Karpas-422 (cell line): ENCODE measurements around the gene STRIP2. TPM values are rescaled to one million over a fixed set of nuclear protein-coding genes. Genes with fewer than 3 reads are reported as not detected.

ENCODE experiments used
- DNase-seq: peaks from one replicate; pipeline ENCODE4 v3.0.0-alpha.2; 2015
- H2AFZ ChIP-seq: fragments of 200-600 bp; sonication (generic); 2 replicates; pipeline ENCODE4 v1.6.1; 2014; ENCODE audit warnings: antibody characterized with exemption, low read length, mixed read lengths
- H3K27ac ChIP-seq: fragments of 200-600 bp; sonication (generic); 2 replicates; pipeline ENCODE4 v1.5.1; 2014; ENCODE audit warnings: mild to moderate bottlenecking, low read length, moderate library complexity
- H3K27me3 ChIP-seq: fragments of 200-600 bp; sonication (generic); 2 replicates; pipeline ENCODE4 v1.6.1; 2014; ENCODE audit warnings: low read length, mixed read lengths
- H3K36me3 ChIP-seq: fragments of 200-600 bp; sonication (generic); 2 replicates; pipeline ENCODE4 v1.6.1; 2014; ENCODE audit warnings: low read length, mixed read lengths; ENCODE audit not compliant: insufficient read depth
- H3K4me1 ChIP-seq: fragments of 200-600 bp; sonication (generic); 2 replicates; pipeline ENCODE4 v1.6.1; 2014; ENCODE audit warnings: mild to moderate bottlenecking, low read length, mixed read lengths
- H3K4me2 ChIP-seq: fragments of 200-600 bp; sonication (generic); 2 replicates; pipeline ENCODE4 v1.6.1; 2014; ENCODE audit warnings: low read length, low read depth, mild to moderate bottlenecking; ENCODE audit not compliant: poor library complexity, severe bottlenecking
- H3K4me3 ChIP-seq: fragments of 200-600 bp; sonication (generic); 2 replicates; pipeline ENCODE4 v1.5.1; 2014; ENCODE audit warnings: mild to moderate bottlenecking, antibody characterized with exemption, low read length, mixed read lengths
- H3K79me2 ChIP-seq: fragments of 200-600 bp; sonication (generic); 2 replicates; pipeline ENCODE4 v1.6.1; 2014; ENCODE audit warnings: mild to moderate bottlenecking, low read length, mixed read lengths
- H3K9ac ChIP-seq: fragments of 200-600 bp; sonication (generic); 2 replicates; pipeline ENCODE4 v1.6.0; 2014; ENCODE audit warnings: low read length
- H3K9me2 ChIP-seq: fragments of 200-600 bp; sonication (generic), shearing (Covaris generic); replicated peaks from 2 replicates; pipeline ENCODE4 v1.6.0; 2014; ENCODE audit warnings: mild to moderate bottlenecking, low read length, moderate library complexity; ENCODE audit not compliant: insufficient read depth
- H3K9me3 ChIP-seq: fragments of 300-700, 200-600 bp; sonication (generic); 2 replicates; pipeline ENCODE4 v1.6.1; 2014; ENCODE audit warnings: low read length, mixed read lengths
- H4K20me1 ChIP-seq: fragments of 200-600 bp; sonication (generic); 2 replicates; pipeline ENCODE4 v1.6.1; 2014; ENCODE audit warnings: mild to moderate bottlenecking, antibody characterized with exemption, low read length, low read depth; ENCODE audit not compliant: insufficient read depth
- total RNA-seq: library from RNA; depleted of rRNA; stranded (reverse); fragments of >200 nt; shearing (Covaris generic); gene quantifications from 2 replicates; pipeline ENCODE4 v1.2.3, GENCODE V29; 2014; ENCODE audit warnings: low replicate concordance

STRIP2 gene
- total RNA-seq, 1 experiment from 2014 or later, result 0.15 TPM

DNA sequence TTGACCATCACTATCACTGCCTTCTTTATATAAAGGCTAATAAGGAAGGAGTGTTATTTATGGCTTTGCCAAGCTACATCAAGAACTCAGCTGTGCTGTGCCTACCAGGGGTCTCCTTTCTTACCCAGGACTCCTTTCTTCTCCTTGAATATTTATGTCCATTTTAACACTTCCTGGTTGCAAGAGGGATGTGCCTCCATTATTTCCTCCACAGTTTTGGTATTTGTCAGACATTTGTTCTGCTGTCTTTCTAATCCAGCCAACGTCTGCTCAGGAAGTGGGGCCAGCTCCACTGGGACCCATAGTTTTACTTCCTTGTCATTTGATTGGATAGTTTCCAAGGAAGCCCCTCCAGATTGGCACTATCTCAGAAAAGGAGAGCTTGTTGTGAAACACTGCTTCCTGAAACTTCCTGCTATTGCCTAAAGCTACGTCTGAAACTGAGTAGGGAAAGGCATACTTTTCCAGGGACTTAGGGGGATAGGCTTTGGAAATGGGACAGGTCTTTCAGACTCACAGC, 6.6 kb upstream of the STRIP2 start:
- Histone ChIP-seq H3K4me2 (no peak overlapping the region), H3K79me2 (no peaks in the 10 kb centered on the region), H3K4me1 (no peaks in the 10 kb centered on the region), H2AFZ (no peak overlapping the region), H3K9me2 (no peaks in the 10 kb centered on the region), H3K36me3 (no peaks in the 10 kb centered on the region), H3K27ac (no peak overlapping the region), H3K4me3 (no peak overlapping the region), H3K9ac (no peak overlapping the region), H3K9me3 (no peaks in the 10 kb centered on the region), H3K27me3 (no peaks in the 10 kb centered on the region), H4K20me1 (no peaks in the 10 kb centered on the region)
- no peak for DNase-seq

DNA sequence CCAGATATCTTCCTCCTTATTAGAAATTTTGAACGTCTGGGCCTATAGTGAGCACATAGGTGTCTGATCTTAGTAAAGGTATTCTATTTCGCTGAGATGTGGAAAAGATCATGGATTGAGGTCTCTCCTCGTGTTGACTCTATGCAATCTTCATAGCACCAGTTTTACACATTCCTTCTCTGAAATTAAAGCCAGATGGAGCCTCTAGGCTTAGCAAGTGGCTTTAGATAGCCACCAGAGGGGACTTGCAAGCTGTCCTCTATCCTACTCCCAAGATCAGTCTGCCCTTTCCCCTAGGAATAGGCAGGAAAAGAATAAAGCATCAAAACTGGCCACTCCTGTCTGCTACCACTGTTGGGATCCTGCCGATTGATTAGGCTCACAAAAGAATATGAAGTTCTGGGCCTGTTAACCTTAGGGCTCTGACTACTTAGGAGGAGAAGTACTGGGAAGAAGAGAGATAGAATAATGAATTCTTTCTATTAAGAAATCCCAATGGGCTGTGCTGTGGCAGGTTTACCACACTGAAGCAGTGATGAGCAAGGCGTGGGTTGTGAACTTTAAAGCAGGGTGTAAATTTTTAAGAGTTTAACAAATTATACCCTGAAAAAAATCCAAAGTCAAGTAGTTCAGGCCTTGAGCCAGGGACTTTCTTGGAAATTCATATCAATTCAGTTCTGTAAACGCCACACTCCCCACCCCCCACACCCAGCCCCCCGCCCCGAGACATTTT, 2.2 kb upstream of the STRIP2 start:
- Histone ChIP-seq H3K9me3 (no peaks in the 10 kb centered on the region), H3K27ac (no peak overlapping the region), H3K36me3 (no peaks in the 10 kb centered on the region), H3K9me2 (no peaks in the 10 kb centered on the region), H3K79me2 (no peaks in the 10 kb centered on the region), H3K27me3 (no peaks in the 10 kb centered on the region), H4K20me1 (no peaks in the 10 kb centered on the region), H3K4me2 (no peak overlapping the region), H3K4me1 (peaks cover 13% of the 10 kb centered on the region), H2AFZ (no peak overlapping the region), H3K4me3 (no peak overlapping the region), H3K9ac (no peak overlapping the region)
- no peak for DNase-seq

DNA sequence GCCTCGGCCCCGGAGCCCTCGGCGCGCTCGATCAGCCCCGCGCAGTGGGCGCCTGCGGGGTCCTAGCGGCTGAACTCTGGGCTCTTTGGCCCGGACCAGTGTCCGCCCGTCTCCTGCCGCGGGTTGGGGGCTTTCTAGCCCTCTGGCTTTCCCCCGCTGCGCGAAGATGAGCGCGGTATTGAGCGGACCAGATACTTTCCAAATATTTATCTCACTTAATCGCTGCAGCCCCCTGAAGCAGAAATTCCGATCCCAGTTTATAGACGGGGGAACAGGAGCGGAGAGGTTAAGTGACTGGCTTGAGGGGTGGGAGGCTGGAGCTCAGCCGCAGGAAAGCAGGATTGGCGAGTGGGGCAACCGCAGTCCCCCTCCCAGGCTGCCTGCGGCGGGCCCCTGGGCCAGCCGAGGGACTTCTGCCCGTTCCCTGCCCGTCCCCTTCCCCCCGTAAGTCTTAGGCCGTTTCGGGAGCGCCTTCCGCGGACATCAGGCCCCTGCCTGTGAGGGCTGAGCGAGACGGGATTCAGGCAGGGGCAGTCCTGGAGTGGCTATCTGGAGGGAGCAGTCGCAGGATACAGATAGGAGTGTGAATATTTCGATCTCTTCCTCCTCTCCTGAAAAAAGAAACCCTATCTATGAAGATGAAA, 565 bp downstream of the STRIP2 start:
- Histone ChIP-seq H3K27me3 (no peaks in the 10 kb centered on the region), H3K9ac (peak overlapping the region; percentile 70), H2AFZ (peak overlapping the region; percentile 59; the same call in 1 of the 2 replicates), H3K9me2 (no peaks in the 10 kb centered on the region), H4K20me1 (no peaks in the 10 kb centered on the region), H3K4me2 (peak overlapping the region; percentile 87), H3K4me3 (peak overlapping the region; percentile 71), H3K79me2 (no peaks in the 10 kb centered on the region), H3K27ac (no peak overlapping the region), H3K9me3 (no peaks in the 10 kb centered on the region), H3K4me1 (peaks cover 13% of the 10 kb centered on the region), H3K36me3 (no peaks in the 10 kb centered on the region)
- DNase-seq, result no peak

- Histone ChIP-seq H3K9me2 (no peaks in the 10 kb centered on the region), H3K4me3 (no peak overlapping the region), H3K4me2 (no peak overlapping the region), H4K20me1 (no peaks in the 10 kb centered on the region), H3K27ac (no peak overlapping the region), H3K79me2 (no peaks in the 10 kb centered on the region), H3K9me3 (no peaks in the 10 kb centered on the region), H3K36me3 (no peaks in the 10 kb centered on the region), H3K27me3 (no peaks in the 10 kb centered on the region), H3K9ac (no peak overlapping the region), H3K4me1 (peaks cover 13% of the 10 kb centered on the region), H2AFZ (no peak overlapping the region)
- no peak for DNase-seq
Observed at GRCh38 chr7:129435414-129435829, 1.2 kb downstream of the STRIP2 start.

DNA sequence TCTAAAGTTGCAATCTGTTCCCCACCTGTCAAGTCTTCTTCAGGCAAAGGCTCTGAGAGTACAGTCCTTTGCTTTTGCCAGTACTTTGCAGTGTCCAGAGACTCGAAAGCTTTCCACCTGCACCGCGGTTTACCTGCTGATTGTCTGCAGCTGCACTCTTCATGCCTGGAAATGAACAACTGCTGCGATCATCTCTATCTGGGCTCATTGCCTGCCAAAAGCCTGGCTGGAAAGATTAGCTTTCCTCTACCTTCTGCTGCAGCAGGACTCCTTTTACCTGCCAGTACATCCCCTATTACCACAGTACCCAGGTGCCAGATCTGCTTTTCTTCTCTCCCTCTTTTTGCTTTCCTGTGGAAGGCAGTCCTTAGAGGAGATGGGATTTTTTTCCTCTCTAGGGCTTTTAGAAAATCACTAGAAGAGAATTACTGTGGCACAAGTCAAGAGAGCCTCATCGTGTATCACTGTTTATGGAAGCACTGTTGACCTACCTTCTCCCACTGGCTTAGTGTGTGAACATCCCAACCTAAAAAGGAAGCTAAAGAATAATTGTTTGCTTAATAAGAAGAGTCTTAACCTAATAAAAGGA, 2.2 kb downstream of the STRIP2 start:
- DNase-seq, result no peak
- no peaks in the 10 kb centered on the region for H3K9me2 ChIP-seq
- H3K9ac ChIP-seq, result no peak overlapping the region
- no peak overlapping the region for H3K27ac ChIP-seq
- no peaks in the 10 kb centered on the region for H3K9me3 ChIP-seq
- H3K4me3 ChIP-seq, result no peak overlapping the region
- H3K36me3 ChIP-seq, result no peaks in the 10 kb centered on the region
- H3K79me2 ChIP-seq, result no peaks in the 10 kb centered on the region
- H2AFZ ChIP-seq, result no peak overlapping the region
- H4K20me1 ChIP-seq, result no peaks in the 10 kb centered on the region
- H3K4me2 ChIP-seq, result no peak overlapping the region
- peaks cover 13% of the 10 kb centered on the region for H3K4me1 ChIP-seq
- no peaks in the 10 kb centered on the region for H3K27me3 ChIP-seq

GRCh38 chr7:129437190-129437589, 3.0 kb downstream of the STRIP2 start:
- Histone ChIP-seq H3K4me2 (no peak overlapping the region), H3K79me2 (no peaks in the 10 kb centered on the region), H3K4me3 (no peak overlapping the region), H3K9me2 (no peaks in the 10 kb centered on the region), H3K36me3 (no peaks in the 10 kb centered on the region), H4K20me1 (no peaks in the 10 kb centered on the region), H3K27me3 (no peaks in the 10 kb centered on the region), H3K27ac (no peak overlapping the region), H3K9ac (no peak overlapping the region), H3K4me1 (peaks cover 13% of the 10 kb centered on the region), H3K9me3 (no peaks in the 10 kb centered on the region), H2AFZ (no peak overlapping the region)
- no peak for DNase-seq

GRCh38 chr7:129438281-129438838, 4.1 kb downstream of the STRIP2 start:
- Histone ChIP-seq H3K36me3 (no peaks in the 10 kb centered on the region), H3K4me2 (no peak overlapping the region), H3K27me3 (no peaks in the 10 kb centered on the region), H3K9ac (no peak overlapping the region), H3K27ac (no peak overlapping the region), H3K9me3 (no peaks in the 10 kb centered on the region), H3K79me2 (no peaks in the 10 kb centered on the region), H3K9me2 (no peaks in the 10 kb centered on the region), H2AFZ (no peak overlapping the region), H3K4me1 (peaks cover 12% of the 10 kb centered on the region), H4K20me1 (no peaks in the 10 kb centered on the region), H3K4me3 (no peak overlapping the region)
- DNase-seq, result no peak
